IPS DF 4.7 (cell line): ENCODE results near the gene ZBTB24.
"Not testable (repeated sequence)": the region's sequence is repeated elsewhere in the genome, so short reads cannot be mapped to it uniquely, and the experiment has no call there.

Experiments used
- DNase-seq: peaks from one replicate; pipeline ENCODE4 v3.0.0-alpha.2; 2013; ENCODE audit warnings: low spot score; ENCODE audit errors: extremely low read depth

The ZBTB24 gene

DNA sequence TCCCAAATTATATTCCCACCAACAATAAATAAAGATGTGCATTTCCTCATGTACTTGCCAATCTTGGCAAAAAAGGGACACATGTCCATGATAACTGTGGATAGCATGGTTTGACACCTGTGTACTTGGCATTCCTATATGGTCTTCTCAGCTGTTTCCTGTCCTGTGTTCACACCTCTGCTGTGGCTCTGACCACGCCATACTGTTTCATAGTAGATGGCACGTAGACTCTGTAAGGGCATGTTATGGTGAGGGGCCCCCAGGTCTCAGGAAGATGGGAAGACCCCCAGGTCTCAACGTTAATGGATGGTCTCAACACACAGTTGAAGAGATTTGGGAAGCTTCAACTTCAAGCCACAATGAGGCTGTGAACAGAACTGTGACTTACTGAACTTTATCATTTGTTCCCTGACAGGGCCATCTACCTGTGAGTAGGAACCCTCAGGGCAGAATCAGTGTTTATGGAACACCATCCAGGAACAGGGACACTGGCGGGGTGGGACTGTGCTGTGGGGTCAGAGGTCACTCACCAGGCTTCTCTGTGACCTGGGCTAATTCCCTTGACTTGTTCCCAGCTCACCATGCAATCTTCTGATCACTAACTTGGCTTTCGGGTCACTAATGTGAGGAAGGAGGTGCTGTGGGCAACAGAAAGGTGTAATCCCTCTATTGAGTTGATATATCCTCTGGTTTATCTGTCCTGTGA, 11.8 kb downstream of the ZBTB24 start:
- DNase-seq = no peak

DNA sequence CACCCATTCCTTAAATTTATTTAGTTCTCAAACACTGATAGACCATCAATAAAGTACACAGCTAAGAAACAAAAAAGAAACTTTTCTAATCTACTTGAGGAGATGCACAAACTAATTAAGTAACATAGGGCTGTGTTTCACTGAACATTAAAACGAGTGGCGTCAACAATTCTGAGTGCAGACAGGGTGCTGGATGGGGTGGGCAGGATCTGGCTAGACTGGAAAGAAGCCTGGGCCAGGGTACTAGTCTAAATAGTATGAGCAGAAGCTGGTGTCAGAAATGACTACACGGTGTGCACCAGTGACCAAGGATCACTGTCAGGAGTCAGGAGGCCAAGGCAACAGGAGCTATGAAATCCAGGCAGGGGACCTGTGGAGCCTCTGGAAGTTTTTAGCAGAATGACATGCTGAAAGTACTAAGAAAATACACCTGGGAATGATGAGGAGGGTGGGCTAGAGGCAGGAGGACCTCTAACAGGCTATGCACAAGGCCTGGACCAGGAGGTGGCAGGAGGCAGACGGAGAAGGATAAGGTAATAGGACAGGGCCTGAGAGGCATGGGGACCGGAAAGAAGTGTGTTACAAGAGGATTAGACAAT, 13.3 kb downstream of the ZBTB24 start:
- no peak for DNase-seq

DNA sequence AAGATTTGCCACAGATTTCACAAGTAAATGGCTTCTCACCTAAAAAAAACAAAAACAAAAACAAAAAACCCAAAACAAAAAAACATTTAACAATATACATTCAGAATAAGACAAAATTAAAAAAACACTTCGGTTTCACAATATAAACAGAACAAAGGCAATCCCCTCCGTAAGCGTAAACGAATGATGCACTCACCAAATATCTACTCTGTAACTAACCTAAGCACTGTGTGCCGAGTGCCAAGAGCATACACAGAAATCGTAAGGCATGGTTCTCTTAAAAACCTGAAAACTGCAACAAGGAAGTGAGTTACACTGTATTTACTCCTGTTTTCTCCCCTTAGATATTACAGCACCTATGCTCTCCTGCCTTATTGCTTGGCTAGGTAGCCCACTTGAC, 15.3 kb downstream of the ZBTB24 start:
- DNase-seq = no peak

DNA sequence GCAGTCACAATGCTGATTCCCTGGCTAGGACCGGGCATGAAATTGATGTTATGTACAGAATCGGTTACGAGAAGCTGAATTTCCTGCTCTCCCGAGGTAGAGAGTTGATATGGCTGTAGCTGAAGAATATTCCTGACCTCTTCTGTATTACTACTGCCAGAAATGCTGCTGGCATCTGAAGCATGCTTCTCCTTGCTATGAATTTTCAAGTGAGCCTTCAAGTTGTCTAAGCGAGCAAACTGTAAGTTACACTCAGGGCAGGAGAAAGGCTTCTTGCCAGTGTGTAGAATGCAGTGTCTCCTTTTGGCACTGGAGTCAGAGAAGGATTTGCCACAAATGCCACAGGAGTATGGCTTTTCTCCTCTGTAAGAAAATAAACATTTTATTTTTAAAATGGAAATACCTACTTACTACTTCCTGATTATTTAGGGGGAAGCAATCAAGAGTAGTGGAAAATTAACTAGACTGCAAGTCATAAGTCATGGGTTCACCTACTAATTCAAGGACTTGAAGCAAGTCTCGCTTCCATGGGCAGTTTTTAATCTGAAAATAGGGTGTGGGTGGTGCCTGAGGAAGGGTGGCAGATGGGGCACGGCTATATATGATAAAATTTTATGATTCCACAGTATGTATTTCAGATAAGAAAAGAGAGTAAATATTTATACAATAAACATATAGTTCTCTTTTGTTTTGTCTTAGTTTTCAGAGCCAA, 16.7 kb downstream of the ZBTB24 start:
- no peak for DNase-seq

DNA sequence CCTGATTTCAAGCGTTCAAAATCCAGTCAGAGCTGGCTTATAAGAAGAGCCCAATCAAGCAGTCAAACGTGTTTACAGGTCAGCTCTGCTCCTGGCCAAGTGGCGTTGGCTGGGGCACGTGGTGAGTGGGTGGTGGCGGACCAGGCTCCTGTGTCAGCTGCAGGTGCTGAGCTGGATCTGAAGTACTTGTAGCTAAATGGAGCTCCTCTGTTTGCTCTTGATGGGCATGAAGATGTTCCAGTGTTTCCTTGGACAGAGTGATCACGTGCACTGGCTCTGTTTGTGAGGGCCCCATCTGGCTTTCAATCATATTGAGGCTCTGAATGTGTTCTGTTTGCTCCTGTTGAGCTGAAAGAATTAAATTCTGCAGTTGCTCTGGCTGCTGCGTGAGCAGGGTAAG, 17.2 kb downstream of the ZBTB24 start:
- DNase-seq = no peak

DNA sequence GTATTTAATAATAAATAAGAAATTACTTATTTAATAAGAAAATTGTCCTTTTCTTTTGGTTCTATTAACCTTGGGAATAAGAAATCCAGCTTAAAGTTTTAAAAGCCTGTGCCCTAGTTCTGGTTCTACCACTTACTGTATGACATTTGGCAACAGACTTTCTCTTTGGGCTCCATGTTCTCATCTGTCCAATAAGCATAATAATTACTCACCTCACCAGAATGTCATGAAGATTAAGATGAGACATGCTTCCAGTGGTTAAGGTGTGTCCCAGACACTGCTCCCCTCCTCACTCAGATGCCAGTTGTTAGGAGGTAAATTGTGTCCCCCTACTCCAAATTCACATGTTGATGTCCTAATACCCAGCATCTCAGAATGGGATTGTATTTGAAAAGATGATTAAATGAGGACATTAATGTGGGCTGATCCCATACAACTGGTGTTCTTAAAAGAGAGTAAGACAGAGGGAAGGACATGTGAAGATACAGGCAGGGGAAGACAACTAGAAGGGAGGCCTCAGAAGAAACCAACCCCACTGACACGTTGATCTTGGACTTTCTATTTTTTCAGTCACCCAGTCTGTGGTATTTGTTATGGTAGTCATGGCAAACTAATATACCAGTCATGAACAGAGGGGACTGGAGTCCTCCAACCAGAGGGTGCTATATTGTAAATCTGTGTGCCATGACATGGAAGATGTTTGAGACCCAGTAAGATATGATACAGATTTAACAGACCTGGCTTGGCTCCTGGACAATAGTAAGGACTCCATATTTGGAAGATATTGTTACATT, 21.1 kb downstream of the ZBTB24 start:
- no peak for DNase-seq

DNA sequence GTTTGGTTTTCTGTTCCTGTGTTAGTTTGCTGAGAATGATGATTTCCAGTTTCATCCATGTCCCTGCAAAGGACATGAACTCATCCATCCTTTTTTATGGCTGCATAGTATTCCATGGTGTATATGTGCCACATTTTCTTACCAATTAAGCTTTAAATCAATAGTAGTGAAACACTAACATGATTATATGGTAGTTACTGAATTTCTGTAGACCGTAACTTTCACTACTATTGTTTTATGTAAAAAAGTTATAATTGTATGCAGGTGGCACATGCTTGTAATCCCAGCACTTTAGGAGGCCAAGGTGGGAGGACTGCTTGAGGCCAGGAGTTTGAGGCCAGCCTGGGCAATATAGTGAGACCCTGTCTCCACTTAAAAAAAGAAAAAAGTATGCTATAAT, 21.8 kb downstream of the ZBTB24 start:
- DNase-seq = not testable (repeated sequence)

DNA sequence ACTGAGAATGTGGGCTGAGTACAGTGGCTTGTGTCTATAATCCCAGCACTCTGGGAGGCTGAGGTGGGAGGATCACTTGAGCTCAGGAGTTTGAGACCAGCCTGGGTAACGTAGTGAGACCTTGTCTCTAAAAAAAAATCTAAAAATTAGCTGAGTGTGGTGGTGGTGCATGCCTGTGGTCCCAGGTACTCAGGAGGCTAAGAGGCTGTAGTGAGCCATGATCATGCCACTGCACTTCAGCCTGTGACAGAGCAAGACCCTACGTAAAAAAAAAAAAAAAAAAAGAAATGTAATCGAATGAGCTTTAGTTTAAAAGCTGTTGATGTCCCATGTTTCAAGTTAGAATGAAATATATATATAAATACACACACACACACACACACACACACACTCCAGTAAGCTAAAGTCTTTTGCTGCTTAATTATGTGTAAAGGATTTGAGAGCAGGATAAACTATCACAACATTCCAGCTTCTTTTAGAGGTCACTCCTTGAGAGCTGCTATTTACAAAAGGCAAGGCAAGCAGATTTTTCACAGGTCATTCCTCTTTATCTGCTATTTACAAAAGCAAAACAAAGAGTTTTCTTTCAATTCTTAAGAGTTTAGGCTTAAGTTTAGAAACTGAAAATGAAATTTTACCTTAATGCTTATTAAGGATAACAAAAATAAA, 22.7 kb downstream of the ZBTB24 start:
- DNase-seq = no peak

DNA sequence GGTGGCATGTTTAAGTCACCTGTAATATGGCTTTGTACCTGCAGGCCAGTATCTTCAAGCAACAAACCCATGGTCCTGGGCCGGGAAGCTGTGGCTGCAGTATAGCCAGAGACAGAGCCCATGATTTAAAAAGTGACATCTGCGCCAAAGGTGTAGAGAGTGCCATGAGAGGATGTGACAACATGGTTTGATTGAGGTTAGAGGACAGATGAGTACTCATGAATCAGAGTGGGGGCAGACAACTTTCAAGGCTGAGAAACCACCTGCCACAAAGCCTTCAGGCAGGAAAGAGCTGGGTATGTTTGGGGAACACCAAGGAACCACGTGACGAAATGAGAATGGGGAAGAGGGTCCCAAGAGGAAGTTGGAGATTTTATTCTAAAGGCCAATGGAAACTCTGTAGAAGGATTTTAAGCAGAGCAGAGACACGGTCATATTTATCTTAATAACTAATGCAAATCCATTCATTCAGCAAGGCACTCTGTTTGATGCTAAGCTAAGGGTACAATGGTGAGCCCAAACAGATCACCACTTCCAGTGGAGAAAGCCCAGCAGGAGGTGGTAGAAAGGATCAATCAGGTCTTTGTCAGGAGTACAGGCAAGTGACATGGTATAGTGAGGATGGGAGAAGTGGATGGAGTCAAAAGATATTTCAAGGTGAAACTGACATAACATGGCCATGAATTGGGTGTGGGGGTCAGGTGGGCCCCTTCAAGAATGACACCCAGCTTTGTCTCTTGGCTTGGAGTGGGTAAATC, 24.1 kb downstream of the ZBTB24 start:
- DNase-seq = no peak

DNA sequence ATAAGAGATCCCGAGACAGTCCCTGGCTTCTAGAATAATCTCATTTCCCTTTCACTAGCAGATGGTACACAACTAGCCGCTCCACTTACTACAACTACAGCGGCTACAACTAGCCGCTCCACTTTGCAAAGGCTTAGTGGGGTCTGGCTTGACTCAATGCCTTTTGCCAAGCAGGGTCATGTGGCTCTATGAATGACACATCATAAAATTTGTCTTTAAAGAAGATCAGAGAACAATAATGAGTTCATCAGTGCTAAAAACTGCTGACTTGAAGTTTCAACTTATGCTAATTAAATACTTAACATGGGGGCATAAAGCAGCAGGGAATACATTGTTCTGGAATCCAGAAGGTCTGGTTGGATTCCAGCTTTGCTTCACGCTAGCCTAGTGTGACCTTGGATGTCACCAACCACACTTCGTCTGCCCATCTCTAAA, 25.4 kb downstream of the ZBTB24 start:
- no peak for DNase-seq

DNA sequence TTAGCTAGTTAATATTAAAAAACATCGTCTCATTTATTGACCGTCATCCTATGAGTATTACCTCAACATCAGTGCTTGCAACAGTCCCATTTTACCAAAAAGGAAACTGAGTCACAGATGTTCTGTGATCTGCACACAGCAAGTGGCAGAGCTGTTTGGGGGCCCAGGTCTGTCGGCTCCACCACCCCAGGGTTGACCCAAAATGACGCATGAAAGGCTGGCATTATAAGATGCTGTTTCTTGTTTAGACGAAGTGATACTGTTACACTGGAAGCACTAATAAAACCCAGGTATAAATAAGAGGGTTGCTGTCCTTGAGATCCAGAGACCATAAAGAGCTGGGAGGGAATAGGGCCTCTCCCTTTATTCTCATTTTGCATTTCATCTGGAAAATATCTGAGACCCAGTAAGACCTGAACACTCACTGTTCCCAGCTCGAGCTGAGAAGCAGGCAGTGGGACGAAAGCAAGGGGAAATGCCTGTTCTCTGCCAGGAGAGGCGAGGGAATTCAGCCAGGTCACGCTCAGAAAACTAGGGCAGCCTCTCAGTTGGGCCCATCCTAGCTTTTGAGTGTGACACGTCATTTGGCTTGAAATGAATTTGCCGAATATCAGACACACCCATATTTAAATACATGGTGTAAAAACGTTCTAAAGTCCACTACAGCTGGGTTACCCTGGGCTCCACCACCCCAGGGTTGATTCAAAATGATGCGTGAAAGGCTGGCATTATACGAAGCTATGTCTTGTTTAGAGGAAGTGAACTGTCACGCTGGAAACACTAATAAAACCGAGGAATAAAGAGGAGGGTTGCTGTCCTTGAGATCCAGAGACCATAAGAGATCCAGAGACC, 26.1 kb downstream of the ZBTB24 start:
- no peak for DNase-seq

DNA sequence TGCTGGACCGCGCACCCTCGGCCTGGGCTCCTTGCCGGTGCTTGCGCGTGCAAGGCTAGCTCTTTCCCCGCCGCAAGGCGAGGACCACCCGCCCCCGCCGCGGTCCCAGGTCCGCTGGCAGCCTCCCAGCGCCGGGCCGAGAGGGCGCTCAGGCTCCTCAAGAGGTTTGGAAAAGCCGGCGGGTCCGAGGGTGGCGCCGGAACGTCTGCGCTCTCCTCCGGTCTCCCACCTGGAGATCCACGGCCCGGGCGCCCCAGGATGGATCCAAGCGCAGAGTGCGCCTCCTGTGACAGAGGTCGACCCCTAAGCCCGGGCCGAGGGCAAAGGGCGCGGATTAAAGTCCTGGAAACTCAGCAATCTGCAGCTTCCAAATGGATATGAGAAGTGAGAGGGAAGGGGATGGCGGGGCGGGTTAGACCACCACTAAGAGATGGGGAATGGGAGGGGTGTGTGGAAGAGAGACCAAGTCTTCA, 26.9 kb downstream of the ZBTB24 start:
- no peak for DNase-seq

DNA sequence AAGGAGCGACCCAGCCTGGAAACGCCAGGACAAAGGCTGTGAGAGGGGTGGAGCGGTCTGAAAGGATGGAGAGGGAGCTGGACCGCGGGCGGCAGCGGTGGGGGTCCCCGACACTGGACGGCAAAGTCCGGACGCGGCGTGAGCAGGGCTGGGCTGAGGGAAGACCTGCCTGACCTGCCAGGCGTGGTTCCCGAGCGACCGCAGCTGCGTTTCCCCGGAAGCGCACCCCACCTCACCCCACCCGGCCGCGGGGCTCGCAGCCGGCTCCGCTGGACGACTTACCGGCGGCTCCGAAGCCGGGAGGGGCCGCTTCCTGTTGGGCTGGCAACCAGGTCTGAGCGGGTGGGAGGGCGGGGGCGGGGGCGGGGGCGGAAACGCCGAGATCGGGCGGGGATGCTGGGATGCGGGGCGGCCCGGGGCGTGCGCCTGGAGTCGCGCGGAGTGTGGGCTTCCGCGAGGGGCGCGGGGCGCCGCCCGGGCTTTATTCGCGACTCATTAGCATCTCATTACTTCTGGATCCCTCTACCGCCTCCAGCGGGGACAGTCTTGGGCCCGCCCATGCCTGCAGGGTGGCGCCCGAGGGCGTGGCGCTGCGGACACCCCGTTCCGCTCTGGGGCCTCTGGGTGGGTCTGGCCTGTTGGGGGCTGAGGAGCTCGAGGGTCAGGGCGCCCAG, 27.4 kb downstream of the ZBTB24 start, which contains the start of gene MICAL1:
TSS of gene MICAL1 (minus strand) at position 336 of the 674 bp plus-strand sequence. CDS start 1,576 bp downstream, outside the sequence.
- DNase-seq = no peak

DNA sequence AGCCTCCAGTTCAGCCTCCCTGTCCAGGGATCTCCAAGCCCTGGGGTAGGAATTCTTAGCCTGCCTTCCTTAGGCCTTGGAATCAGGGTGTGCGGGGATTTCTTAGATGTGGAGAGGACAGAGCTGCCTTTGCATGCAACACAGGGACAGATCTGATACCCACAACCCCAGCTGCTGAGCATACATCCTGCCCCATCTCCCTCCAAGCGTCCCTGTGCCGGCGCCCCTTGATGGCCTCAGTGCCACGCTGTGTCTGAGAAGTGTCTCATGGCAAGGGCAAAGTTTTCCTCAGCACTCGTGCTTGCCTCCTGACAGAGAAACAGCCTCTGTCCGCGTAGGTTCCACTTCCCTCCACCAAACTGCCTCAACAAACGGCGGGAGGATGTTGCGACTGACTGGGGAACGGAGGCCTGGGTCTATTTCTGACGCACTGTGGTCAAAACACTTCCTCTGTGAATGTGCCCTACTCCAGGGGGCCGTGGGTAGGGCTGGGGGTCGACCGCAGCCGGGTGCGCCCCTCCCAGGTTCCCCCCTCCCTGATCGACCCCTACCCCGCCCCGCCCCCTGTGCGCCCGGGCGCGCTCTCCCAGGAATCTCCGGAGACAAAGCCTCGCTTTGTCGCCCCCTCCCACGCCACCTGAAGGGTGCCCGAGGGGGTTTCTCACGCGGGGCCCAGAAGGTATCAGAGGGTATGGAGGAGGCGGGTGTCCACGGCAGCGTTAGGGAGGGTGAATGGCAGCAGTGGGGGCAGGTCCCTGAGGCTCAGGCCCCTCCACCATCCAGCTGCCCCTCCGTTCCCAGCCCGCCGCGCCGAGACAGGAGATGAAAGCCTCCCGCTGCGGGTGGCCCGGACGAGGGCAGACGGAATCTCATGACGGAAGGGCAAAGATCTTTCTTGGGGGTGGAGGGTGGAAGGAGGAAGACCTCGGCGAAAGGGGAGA, 28.3 kb downstream of the ZBTB24 start:
- DNase-seq = no peak

DNA sequence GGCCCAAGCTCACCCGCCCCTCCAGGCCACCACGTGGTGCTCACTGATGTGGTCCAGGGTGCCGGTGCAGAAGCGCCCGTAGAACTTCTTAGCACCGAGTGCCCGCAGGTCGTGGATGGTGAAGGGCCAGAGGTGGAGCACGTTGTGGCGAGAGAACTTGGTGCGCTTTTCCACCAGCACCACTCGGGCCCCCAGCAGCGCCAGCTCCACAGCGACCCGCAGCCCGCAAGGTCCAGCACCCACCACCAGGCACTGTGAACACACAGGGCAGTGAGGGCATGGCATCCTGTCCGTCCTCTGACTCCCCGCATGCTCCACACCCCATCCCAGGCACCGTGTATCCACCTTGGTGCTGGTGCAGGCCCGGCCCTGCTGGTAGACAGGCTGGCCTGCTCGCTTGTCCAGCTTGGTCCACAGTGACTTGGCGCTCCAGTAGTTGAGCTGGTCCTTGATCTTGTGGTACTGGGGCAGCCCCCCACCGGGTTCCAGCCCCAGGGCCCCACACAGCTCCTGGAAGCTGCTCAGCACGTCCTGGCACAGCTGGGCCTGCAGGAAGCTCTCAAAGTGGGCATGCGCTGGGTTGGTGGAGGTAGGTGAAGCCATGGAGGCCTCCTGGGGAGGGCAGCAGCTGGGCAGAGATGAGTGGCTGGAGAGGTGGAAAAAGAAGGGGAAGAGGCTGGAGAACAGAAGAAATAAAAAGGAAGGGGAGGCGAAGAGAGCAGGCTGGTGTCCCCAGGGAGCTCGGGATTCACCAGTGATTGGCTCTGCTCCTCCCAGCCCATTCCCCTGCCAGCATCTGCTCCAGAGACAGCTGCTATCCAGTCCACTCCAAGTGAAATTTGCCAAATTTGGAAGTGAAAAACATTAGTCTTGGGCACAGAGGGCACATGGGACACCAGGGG, 29.2 kb downstream of the ZBTB24 start:
- no peak for DNase-seq

DNA sequence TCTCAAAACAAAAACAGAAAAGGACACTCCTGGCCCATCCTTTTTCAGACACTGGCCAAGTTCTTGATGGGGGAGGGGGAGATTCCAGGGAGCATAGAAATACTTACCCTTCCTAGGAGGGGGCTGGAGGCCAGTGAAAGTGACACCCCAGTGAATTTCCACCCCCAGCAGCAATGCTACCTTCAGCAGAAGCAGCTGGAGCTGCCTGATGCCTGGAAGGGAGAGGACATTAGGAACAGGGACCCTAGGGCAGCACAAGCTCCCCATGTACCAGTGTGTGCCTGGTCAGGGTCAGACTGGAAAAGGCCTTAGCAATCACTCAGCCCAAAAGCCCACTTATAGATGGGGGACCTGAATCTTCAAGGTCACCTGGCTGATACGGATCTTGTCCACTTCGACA, 29.9 kb downstream of the ZBTB24 start:
- DNase-seq = no peak

DNA sequence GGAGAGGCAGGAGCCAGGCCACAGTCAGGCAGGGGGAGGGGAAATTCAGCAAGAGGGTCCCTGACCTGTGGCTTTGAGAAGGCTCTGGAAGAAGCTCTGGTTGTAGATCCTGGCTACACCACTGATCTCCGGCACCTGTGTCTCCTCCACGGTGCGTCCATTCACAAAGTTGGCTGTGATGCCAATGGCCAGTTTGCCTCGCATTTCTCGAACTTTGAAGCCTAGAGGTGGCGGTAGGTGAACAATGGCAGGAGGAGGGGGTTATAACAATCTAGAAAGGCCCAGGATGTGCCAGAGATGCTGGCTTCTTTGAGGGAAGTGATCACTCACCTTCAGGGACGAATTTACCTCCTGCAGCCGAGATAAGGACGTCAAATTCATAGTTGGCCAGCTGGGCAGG, 30.8 kb downstream of the ZBTB24 start:
- DNase-seq = no peak
